GM18526 (cell line): ENCODE data around the gene AXL.

ENCODE experiments used
- POLR2A ChIP-seq: IDR thresholded peaks from 3 replicates; pipeline ENCODE4 v1.6.1; 2011; ENCODE audit not compliant: insufficient read length; ENCODE audit errors: extremely low read depth

AXL gene

DNA sequence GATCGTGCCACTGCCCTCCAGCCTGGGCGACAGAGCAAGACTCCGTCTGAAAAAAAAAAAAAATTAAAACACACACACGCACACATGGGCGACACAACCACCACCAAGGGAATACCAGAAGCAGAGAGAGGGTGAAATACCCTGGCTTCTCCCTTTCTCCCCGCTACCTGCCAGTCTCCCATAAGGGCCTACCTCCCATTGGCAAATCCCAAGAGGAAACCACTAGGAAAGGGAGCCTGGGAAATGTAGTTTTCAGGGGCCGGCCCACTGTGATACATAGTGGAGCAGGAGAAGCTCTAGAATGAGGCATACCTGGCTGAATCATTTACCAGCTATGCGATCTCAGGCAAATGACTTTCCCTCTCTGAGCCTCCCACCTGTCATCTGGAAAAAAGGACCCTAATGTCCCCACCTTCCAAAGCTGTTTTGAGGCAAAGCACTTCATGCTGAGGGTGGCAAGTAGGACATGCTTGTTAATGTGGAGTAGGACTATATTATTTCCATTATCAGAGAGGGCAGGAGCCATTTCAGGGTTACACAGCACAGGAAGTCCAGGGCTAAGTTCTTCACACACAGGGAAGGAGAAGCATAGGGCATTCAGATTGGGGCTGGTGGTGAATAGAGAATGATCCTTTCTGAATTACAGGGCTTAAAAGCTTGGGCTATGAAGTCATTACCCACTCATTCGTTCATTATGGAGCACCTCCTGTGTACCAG, 30.8 kb downstream of the AXL start:
- TF ChIP-seq POLR2A, result no peak

DNA sequence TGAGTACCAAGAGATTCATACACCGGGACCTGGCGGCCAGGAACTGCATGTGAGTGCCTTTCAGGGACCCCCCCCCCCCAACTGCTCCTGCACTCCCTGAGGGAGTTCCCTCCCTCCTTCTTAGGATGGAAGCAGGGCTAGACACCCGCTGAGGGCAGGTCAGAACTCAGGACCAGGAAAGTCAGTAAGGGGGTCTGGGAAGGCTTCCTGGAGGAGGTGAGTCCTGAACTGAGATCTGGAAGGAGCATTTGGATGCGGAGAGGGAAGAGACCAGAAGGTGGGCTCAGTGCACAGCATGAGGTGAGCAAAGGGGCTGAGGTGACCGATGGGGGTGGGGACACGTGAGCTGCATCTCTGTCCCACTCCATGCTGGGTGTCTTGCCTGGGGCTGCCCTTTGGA, 34.6 kb downstream of the AXL start:
- TF ChIP-seq POLR2A, result no peak

DNA sequence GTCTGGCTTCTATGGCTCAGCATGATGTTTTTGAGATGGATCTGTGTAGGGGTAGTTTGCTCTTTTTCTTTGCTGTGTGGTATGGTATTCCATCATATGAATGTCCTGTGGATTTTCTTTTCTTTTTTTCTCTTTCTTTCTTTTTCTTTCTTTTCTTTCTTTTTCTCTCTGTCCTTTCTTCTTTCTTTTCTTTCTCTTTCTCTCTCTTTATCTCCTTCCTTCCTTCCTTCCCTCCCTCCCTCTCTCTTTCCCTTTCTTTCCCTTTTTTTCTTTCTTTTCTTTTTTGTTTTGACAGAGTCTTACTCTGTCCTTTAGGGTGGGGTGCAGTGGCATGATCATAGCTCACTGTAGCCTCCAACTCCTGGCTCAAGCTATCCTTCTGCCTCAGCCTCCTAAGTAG, 36.1 kb downstream of the AXL start:
- no peak for TF ChIP-seq POLR2A

DNA sequence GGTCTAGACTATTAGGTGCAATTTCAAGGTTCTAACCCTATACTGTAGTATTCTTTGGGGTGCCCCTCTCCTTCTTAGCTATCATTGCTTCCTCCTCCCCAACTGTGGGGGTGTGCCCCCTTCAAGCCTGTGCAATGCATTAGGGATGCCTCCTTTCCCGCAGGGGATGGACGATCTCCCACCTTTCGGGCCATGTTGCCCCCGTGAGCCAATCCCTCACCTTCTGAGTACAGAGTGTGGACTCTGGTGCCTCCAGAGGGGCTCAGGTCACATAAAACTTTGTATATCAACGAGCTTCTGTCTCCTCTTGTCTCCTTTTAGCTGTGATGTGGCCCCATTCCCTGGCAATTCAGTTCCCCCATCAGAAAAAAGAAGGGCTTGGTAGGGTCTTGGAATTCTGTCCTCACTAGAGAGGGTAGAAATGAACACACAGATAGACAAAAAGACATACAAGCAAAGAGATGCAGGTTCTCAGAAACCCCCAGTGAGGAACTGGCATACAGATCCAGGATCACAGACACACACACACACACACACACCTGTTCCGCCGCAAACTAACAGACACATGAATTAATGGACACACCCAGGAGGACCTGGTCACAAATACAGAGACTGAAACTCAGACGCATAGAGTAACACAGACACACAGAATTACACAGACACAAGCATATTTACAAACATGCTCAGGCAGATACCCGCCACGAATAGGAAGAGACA, 42.6 kb downstream of the AXL start:
- TF ChIP-seq POLR2A, result no peak

DNA sequence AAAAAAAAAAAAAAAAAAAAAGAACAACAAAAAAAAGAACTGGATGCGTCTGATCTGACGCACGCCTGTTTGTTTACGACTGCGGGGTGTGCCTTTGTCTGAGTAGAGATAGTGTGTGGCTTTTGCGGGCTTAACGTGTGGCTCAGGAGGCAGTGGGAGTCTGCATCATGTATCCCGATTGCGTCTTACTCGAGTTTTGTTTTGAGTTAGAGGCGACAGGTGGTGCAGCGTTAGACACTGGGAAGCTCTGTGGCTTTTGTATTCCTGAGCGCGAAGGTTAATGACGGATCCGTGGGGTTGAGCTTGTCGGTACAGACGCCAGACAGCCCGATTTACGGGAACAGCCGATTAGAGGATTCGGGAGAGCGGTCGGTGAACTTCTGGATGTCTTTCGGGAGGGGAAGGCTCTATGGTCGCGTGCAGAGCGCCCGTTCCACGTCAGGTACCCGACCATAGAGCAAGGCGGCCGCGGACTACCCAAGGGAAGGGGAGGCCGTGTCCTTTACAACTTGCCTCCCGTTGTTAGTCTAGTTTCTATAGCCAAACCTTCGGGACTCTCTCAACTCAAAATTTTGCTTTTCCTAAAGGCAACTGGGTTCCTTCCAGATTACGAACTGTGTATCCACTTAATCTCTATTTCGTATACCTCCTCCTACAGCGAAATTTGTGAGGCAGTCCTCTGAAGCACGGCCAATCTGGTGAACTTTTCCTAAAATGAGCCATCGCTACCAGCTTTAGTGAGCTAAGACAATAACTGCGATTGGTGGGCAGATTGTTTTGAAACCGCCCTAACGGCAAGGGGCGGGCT, 44.2 kb downstream of the AXL start:
- peak; percentile 52 for TF ChIP-seq POLR2A

DNA sequence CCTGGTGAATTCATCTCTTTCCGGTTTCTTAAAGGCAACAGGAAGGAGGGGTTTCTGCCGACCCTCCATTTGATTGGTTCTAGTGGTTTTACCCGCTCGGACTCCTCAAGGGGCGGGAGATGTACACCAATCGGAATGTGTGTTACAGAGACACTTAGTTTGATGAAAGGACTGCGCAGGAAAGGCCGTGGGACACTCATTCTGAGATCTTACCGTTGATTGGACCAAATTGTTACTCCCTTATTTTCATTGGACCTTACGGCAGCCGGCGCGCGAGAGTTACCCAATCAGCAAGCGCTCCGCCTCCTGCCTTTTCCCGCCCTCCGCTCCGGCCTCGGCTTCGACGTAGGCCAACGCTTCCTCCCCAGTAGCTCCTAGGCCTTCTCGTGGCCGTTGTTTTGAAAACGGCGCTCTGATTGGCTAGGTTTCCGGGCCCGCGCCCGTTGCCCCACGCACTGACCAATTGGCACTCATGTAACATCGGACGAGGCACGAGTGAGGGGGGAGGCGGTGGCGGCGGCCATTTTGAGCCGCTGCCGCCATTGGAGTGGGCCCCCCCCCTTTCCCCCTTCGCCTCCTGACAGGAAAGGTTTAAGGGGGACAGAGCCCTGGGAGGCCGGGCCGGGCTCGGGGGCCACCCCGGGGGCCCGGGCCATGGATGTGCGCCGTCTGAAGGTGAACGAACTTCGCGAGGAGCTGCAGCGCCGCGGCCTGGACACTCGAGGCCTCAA, 45.0 kb downstream of the AXL start, which contains the start of gene HNRNPUL1:
HNRNPUL1 (plus strand) TSS at position 523 of the 731 bp plus-strand sequence; CDS start at position 655, 132 bp downstream.
- TF ChIP-seq POLR2A, result peak; percentile 35

DNA sequence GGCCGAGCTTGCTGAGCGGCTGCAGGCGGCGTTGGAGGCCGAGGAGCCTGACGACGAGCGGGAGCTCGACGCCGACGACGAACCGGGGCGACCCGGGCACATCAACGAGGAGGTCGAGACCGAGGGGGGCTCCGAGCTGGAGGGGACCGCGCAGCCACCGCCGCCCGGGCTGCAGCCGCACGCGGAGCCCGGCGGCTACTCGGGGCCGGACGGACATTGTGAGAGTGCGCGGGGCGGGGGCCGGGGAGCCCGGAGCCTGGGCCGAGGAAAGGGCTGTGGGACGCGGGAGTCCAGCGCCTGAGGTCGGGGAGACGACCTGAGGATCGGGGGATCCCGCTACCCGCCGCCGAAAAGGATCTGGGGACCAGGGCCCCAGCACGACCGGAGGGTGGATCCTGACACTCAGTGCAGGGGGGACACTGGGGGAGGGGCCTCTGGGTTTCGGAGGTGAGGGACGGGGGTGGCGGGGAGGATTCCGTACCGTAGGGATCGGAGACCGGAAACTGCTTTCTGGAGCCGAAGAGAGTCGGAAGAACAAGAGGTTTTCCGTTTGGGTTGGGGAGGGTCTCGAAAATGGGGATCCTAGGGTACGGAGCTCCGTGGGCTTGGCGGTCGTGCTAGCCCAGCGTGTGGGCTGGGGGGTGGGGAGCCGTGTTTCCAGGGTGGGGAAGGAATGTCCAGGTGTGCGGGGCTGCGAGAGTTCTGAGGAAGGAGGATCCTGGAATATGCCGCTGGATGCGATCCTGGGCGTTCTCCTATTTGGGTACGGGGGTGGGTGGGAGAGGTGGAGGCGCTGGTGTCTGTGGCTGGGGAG, 45.8 kb downstream of the AXL start:
- TF ChIP-seq POLR2A, result peak; percentile 37

DNA sequence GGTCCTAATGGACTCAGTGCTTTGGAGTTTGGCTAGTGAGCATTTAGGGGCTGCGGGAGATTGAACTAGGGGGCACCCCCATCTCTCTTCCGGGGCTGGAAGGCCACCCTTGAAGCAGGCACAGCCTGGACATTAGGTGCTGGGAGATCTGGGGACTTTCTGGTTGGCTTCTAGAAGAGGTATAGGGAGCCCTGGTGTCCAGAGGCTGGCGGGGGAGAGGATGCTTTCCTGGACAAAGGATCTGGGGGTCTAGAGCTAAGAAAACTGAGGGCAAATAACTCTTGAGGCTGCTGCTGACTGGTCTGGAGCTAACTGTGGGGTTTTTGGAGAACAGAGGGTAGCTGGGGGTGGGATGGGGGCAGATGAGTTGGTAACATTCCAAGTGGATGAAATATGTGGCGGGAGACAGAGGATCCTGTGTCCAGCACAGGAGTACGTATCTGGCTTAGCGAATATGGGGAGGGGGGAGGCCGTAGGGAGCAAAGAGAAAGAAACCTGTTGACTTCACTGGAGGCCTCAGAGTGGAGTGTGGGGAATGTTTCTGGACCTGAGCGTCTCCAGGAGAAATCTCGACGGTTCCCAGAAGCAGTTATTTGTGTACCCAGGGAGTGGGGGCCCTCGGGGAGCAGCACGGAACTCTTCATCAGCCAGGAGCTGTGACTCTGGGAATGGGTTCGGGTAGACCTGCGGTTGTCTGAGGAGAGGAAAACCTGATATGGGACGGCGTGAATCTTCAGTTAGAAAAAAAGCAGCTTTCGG, 46.6 kb downstream of the AXL start:
- TF ChIP-seq POLR2A, result no peak

DNA sequence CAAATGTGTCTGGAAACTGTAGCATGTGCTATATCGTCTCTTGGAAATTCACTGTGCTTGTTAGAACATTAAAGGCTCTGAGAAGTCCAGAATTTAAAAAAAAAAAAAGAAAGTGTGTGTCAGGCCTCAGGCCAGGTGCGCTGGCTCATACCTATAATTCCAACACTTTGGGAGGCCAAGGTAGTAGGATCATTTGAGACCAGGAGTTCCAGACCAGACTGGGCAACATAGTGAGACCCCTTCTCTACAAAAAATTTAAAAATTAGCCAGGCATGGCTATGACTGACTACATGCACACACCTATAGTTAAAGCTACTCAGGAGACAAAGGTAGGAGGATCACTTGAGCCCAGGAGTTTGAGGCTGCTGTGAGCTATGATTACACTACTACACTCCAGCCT, 50.0 kb downstream of the AXL start:
- no peak for TF ChIP-seq POLR2A

DNA sequence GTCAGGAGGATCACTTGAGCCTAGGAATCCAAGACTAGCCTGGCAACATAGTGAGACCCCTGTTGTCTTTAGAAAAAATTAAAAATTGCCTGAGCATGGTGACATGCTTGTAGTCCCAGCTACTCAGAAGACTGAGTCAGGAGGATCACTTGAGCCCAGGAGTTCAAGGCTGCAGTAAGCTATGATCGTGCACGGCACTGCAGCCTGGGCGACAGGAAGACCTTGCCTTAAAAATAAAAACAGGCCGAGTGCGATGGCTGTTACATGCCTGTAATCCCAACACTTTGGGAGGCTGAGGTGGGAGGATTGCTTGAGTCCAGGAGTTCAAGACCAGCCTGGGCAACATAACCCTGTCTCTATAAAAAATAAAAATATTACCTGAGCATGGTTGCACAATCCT, 50.5 kb downstream of the AXL start:
- TF ChIP-seq POLR2A, result no peak

DNA sequence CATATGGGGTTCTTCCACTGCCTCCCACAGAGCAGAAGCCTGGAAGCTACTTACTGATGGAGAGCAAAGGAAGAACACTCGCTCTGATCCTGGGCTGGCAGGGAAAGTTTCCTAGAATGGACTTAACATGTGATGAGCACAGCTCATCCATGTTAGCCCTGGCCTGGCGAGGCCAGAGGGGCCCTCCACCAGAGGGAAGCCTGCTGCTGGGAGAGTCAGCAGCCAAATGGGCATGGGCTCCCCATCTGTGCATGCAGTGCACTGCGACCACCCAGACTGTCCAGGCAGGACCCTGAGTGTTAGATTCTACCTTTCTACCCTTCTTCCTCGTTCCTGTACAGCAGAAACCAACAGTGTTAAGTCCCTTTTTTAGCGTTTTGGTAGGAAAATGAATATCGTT, 54.1 kb downstream of the AXL start:
- no peak for TF ChIP-seq POLR2A

DNA sequence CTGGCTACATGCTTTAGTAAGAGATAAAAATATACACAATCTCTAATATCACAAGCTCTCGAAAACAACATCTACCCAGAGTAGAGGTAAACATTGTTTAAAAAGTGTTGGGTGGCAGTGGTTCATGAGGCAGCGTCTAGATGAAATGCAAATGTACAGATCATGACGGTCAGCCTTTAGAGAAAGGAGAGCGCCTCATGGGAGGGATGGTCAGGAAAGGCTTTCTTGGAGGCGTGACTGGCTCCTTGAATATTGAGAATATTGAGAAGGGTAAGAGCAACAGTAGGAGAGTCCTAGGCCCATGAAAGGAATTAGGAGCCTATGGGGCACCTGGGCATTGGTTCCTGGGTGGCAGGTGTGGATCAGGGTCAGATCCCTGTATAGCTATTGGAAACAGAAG, 55.8 kb downstream of the AXL start:
- TF ChIP-seq POLR2A, result no peak

DNA sequence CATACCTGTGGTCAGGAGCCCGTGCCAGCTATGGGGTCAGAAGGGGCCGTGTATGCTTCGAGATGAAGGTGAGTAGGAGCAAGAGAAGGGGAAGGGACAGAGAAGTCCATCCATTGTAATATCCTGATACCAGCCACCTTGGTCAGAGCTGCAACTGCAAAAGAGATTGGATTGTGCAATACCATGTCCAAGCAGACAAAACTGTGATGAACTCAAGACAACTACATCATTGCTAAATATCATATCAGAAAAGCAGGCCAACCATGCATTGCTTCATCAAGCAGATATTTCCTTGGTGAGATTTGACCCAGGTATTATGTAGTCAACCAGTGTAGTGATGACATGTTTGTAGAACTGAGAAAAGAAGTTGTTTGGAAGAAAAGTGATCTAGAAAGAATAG, 57.2 kb downstream of the AXL start:
- no peak for TF ChIP-seq POLR2A

DNA sequence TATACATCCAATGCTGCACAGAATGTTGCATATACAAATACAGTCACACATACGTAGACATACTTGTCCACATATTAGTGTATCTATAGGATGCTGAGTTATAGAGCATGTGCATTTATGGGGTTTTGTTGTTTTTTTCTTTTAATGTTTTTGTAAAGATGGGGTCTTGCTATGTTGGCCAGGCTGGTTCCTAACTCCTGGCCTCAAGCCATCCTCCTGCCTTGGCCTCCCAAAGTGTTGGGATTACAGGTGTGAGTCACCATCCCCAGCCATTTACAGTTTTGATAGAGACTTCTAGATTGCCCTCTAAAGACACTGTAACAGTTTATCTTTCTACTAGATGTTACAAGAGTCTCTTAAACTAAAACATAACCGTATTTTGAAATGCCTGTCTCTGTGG, 59.5 kb downstream of the AXL start:
- no peak for TF ChIP-seq POLR2A
